MM.1S (cell line): ENCODE results near the gene NACAD.

Experiments used
- EZH2 ChIP-seq: fragments of 300-600 bp; sonication (generic); optimal IDR thresholded peaks from 2 replicates; pipeline ENCODE3; 2017; ENCODE audit warnings: low read depth, mild to moderate bottlenecking, antibody characterized with exemption, low read length, mixed read lengths
- EZH2phosphoT487 ChIP-seq: fragments of 300-600 bp; sonication (generic); IDR thresholded peaks from 2 replicates; pipeline ENCODE4 v1.6.1; 2018; ENCODE audit warnings: antibody characterized with exemption, low read length

DNA sequence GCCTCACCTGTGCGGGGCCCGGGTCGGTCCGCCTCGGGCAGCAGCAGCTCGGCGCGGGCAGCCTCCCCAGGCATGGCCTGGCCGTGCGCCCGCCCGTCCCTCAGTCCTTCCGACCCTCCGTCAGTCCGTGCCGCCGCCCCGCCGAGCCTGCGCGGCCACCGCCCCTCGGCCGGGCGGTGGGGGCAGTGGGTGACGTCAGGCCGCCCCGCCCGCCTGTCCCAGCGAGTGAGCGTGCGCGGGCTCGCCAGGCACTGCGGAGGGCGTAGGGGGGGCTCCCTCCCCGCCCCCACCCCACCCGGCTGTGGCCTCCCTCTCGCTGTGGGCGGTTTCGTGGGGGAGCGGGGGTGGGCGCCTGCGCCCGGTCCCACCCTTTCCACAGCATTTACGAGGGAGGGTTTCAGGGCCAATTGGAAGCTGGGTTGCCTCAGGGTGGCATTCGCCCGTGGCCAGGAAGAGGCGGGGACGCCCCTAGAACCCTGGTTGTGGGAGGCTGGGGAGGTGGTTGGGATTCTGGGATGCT is at the start of gene NACAD:
- TF ChIP-seq EZH2phosphoT487 (no peak), EZH2 (no peak)
